ENCODE measurements around the gene HTR1D.
A peak's percentile ranks its signal among the peaks of the same experiment; 100 is the strongest.
"Not testable (repeated sequence)": the region's sequence is repeated elsewhere in the genome, so short reads cannot be mapped to it uniquely, and the experiment has no call there.

HTR1D gene

DNA sequence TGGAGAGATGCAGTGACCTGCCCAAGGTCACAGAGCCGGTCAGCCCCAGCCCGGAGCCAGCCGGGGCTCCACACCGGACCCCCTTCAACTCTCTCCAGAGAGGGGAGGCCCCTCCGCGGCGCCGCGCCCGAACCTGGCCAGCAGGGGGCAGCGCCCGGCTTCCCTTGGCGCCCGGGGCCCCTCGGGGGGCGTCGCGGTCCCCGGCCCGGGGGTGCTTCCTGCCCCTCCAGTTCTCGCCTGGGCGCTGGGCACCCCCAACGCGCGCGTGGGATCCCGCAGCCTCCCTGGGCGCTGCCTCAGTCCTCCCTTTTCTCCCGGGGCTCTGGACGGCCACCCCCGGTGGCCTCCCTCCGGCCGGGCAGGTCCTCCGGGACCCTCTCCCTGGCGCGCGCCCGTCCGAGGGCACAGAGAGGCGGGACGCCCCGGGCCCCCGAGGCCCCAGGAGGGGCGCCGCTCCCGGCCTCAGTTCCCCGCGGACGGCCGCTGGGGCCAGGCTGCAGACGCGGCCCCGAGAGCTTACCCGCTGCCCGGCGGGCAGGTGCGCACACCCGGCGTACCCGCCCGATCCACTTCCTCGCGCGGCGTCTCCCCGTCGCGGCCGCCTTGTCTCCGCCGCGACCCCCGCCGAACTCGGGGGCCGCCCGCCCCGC, 406 bp downstream of the HTR1D start:
- peak; percentile 20 for DNase-seq (ENCODE audit: low spot score)

DNA sequence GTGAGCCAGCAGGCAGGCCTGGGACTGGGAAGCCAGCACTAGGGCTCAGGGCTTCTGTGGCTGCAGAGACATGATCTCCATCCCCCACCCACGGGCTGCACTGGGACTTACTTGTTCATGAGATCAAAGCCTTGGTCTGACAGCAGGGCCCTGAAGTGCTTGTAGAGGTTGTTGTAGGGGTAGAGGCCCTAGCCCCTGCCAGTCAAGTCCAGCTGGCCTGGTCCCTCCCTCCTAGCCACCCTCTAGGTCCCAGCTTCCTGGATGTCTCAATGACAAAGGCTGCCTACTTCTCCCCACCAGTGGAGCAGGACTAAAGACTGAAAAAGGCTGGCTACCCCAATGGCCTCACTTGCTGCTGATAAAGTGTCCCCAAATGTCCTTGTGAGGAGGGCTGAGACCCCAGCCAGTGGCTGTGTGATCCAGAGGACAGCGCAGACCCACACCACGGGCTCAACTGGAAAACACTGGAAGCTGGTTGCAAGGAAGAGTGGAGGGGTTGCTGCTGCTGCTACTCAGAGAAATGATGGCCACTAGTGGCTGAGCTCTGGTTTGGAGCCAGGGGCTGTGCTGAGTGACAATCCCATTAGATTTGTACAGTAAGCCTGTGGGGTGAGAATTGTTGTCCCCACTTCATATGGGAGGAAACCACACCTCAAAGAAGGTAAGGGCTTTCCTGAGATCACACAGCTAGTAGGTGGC, 1.4 kb downstream of the HTR1D start:
- DNase-seq (ENCODE audit: low spot score) = no peak

DNA sequence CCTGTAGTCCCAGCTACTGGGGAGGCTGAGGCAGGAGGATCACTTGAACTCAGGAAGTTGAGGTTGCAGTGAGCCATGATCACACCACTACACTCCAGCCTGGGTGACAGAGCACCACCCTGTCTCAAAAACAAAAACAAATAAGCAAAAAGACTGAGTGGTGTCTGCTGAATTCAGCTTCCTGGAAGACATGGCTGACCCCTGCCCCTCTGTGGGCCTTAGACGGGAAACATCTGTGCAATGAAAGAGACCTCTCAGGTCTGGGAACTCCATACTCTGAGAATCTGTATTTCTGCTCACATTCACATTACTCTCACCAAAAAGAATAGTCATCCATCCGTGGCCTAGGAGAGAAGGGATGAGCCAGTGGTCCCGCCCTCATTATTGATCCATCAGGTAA, 2.0 kb downstream of the HTR1D start:
- DNase-seq (ENCODE audit: low spot score) = no peak

DNA sequence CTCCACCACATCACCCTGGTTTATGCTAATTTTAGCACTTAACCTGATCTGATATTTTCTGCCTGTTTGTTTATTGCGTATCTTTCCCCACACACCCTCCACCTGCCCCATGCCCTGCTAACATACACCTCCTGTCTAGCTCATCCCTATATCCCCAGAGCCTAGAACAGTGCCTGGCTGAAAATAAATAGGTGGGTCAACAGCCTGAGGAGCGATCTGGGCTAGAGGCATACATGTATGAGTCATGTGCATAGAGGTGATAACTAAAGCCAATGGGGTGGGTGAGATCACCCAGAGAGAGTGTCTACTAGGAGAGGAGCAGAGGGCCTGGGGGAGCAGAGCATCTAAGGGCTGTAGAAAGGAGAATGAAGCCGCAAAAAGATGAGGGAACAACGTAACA, 2.7 kb downstream of the HTR1D start:
- no peak for DNase-seq (ENCODE audit: low spot score)

DNA sequence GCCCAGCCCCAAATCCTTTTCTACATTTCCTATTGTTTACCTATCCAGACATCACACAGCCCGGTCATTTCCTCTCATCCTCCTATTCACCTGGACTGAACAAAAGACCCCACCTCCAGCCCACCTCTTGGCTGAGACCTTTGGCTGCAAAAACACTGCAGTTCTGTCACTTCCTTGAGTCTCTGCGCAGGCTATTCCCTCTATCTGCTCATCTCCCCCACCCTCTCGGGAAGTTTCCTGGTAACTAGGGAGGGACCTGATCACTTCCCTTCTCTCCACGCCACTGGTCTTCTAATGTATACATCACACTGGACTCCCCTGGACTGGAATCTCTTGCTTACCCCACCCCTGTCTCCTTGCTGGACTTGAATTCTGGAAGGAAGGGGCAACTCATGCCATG, 5.3 kb downstream of the HTR1D start:
- no peak for DNase-seq (ENCODE audit: low spot score)

DNA sequence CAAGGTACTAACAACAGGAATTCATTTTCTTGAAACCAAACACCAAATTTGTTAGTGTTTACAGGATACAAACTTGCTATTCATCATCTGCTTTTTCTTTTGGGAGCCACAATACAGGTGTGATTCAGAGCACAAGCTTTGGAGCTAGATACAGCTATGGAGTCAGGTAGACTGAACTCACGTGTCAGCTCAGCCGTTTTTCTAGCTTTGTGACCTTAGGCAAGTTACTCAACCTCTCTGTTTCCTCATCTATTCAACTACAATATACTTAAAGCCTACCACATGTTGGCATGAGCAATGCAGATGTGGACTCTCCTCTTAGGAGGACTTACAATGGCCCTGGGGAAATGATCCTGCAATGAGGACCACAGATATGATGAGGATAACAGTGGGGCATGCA, 6.3 kb downstream of the HTR1D start:
- no peak for DNase-seq (ENCODE audit: low spot score)

DNA sequence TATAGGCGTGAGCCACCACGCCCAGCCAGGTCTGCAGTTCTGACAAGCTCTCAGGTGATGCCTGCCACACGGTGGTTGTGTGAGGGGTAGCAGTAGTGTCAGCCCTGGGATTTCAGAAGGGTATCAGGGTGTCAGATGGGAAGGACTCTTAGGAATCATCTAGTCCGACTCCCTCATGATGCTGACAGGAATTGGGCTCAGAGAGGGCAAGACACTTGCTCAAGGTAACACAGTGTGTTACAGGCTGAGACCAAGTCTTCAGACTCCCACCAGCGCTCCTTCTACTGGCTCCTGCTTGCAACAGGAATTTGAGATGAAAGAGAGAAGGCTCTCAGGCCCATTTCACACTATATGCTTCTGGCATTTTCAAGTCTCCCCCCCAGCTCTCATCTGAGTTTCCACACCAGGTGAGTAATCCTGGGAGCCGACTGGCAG, 6.9 kb downstream of the HTR1D start:
- peak; percentile 30 for DNase-seq (ENCODE audit: low spot score)

DNA sequence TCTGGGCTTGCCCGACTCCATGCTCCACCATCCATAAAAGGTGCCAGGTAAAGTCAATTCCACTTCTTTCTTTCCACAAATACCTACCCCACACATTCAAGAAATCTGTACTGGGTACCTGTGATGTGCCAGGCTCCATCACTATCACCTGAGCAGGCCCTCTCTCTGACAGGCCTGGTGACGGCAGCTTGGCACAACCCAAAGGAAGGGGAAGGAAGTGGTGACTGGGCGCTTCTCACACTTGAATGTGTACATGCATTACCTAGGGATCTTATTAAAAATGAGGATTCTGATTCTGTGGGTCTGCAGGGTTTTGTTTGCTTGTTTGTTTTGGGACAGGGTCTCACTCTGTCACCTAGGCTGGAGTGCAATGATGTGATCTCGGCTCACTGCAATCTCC, 7.5 kb downstream of the HTR1D start:
- DNase-seq (ENCODE audit: low spot score) = no peak

DNA sequence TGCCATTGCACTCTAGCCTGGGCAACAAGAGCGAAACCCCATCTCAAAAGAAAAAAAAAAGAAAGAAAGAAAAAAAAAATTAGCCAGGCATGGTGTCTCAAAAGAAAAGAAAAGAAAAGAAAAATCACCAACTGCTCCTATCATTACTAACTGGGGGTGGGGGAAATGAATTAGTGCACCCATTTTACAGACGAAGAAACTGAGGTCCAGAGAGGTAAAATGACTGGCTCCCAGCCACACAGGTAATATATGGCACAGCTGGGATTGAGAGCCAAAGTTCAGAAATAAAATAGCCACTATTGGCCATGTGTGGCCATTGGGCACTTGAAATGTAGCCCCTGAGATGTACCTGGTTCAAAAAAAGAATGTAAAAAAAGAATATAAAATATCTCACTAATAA, 8.8 kb downstream of the HTR1D start:
- DNase-seq (ENCODE audit: low spot score) = no peak

DNA sequence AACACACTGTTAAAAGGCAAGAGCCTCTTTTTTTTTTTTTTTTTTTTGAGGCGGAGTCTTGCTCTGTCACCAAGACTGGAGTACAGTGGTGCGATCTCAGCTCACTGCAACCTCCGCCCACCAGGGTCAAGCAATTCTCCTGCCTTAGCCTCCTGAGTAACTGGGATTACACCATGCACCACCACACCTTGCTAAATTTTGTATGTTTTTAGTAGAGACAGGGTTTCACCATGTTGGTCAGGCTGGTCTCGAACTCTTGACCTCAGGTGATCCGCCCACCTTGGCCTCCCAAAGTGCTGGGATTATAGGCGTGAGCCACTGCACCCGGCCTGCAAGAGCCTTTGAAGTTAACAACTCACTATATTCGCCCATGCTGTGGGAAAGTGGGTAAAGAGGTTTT, 9.6 kb downstream of the HTR1D start:
- DNase-seq (ENCODE audit: low spot score) = not testable (repeated sequence)

DNA sequence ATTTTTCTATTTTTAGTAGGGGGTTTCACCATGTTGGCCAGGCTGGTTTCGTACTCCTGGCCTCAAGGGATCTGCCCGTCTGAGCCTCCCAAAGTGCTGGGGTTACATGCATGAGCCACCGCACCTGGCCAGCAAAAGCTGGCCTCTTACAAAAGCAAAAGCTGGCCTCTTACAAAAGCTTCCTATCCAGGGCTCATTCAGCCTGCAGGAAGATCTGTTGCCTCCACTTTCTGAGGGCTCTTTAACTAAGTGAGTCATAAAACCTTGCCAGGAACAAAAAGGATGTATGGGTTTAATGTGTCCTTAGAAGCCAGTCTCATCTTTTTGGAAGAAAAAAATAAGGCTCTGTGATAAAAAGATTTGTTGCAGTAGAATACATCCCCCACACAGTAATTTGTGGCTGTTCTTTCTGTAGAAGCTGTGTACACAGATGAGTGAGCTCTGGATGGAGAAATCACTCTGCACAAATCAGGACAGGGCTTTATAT, 15.0 kb downstream of the HTR1D start:
- DNase-seq (ENCODE audit: low spot score) = no peak

DNA sequence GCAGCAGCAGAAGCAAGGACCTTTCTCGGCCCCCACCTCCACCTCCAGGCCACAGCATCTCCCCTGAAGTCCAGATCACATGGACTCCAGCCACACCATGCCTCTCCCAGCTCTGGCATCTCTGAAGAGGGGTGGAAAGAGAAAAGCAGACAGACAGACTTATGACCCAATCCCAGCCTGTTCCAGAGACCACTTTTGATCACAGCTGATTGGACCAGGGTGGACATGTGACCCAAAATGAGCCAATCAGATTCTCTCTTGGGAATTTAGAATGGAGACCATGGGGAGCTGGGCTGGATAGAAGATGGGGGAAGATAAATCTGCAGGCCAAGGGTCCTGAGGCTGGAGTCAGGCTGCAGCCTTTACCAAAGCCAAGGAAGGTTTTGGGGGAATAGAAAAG, 16.4 kb downstream of the HTR1D start:
- peak; percentile 55 for DNase-seq (ENCODE audit: low spot score)

DNA sequence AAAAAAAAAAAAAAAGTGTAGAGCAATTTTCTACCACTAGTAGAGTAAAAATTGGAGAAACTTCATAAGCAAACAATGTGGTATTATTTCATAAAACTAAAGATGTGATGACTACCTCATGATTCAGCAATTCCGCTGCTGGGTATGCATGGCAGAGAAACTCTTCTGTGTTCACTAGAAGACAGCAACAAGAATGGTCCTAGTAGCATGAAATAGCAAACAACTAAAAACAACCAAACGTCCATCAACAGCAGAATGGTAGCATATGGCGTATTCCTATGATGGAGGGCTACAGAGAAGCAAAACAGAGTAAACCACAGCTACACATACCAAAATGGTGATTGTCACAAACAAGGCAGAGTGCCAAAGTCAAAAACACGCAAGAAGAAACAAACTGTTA, 18.9 kb downstream of the HTR1D start:
- no peak for DNase-seq (ENCODE audit: low spot score)

DNA sequence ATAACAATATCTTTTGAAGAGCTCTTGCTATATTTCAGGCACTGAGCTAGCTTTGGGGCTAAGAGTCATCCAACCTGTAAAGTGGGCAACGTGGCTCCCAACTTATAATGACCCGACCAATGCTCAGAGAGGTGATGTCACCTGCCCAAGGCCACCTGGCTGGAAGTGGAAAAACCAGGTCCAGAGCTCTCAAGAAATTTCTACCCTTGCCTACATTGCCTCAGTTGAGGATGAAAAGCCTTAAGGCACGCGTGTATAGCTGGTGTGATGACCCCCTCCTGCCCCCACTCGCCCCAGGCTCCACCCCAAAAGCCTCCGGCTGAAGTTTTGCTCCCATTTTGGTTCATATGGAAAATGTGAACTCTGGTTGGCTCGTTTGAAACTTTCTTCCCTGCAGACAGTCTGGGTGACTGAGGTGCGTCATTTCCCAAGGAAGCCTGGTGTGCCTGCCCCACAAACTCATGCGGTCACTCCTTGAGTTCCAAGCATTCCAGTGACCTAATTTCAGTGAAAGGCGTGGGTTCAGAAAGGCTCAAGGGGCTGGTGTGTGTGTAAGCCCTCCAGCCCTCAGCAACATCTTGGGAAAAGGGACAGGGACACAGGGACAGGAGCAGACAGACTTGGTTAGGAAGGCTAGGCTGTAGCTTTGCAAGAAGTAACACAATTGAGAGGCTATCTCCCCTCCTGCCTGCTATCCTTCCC, 20.5 kb downstream of the HTR1D start:
- DNase-seq (ENCODE audit: low spot score) = no peak

DNA sequence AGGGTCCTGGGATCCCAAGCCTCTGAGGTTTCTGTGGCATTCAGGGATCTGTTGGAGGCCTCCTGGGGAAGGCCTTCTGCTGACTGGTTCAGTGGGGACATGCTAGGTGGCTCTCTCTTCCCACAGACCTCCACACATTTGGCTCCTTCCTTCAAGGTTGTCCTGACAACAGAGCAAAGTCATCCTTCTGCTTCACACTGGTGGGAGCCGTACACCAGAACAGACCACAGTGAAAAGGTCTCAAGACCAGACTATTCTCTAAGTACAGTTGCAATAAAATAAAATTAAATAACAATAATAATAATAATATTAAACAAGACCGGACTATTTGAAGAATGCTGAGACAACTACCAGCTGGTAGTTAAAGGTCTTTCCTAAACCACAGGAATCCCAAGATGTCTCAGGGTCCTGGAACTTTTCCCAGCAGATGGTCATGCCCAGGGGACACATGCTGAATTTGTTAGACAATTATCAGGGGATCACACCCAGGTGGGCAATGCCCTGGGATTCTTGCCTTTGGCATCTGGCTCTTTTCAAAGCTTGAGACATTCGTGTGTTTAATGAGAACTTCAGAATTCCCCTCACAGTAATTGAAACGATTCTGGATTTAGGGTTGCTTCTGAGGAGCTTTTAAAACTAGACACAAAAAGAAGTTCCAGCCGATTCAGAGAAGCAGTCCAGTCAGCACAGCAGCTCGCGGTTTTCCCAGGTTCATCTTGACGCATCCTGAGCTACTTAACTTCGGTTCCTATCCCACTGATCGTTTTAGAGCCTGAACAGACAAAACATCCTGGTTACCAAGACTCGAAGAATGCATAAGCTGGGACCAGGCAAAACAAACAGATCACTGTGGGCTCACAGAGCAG, 22.9 kb downstream of the HTR1D start:
- DNase-seq (ENCODE audit: low spot score) = no peak

DNA sequence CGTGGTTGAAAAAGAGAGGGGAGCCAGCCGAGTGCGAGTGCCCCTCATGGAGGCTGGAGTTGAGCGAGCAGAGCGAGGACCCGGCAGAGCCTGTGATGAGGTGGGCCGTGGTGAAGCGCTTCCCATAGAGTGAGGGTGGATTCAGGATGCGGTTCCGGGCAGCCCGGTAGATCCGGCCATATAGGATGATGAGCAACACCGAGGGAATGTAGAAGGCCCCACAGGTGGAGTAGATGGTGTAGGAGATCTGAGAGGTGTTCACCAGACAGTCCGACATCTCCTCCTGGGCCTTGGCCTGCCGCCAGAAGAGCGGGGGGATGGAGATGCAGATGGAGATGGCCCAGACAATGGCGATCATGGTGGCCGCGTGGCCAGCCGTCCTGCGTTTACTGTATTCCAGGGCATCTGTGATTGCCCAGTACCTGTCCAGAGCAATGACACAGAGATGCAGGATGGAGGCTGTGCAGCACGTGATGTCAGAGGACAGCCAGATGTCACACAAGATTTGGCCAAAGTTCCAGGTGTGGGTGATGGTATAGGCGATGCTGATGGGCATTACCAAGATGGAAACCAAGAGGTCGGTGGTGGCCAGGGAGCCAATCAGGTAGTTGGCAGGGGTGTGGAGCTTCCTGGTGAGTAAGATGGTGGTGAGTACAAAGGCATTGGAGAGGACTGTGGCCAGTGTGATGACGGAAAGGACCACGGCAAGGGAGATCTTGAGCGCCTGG, 23.7 kb downstream of the HTR1D start:
- DNase-seq (ENCODE audit: low spot score) = no peak

DNA sequence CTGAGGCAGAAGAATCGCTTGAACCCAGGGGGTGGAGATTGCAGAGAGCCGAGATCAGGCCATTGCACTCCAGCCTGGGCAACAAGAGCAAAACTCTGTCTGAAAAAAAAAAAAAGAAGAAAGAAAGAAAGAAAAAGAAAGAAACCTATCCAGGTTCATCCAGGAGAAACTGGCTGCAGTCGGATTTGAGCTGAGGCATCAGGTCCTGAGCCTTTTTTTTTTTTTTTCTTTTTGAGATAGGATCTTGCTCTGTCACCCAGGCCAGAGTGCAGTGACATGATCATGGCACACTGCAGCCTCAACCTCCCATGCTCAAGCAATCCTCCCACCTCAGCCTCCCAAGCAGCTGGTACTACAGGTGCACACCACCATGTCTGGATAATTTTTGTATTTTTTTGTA, 26.1 kb downstream of the HTR1D start:
- no peak for DNase-seq (ENCODE audit: low spot score)

DNA sequence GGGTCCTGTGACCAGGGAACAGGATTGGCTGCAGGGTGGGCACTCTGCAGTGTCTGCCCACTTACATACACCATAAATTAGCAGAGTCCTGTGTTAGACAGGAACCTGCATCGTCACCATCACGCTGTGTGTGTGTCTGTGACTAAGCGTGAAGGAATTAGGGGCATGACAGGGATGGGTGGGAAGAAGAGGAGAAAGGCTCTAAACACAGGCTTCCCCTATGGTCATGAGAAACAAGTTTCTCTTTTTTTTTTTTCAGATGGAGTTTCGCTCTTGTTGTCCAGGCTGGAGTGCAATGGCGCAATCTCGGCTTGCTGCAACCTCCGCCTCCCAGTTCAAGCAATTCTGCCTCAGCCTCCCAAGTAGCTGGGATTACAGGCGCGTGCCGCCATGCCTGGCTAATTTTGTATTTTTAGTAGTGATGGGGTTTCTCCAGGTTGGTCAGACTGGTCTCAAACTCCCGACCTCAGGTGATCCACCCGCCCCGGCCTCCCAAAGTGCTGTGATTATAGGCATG, 28.3 kb downstream of the HTR1D start:
- DNase-seq (ENCODE audit: low spot score) = not testable (repeated sequence)

DNA sequence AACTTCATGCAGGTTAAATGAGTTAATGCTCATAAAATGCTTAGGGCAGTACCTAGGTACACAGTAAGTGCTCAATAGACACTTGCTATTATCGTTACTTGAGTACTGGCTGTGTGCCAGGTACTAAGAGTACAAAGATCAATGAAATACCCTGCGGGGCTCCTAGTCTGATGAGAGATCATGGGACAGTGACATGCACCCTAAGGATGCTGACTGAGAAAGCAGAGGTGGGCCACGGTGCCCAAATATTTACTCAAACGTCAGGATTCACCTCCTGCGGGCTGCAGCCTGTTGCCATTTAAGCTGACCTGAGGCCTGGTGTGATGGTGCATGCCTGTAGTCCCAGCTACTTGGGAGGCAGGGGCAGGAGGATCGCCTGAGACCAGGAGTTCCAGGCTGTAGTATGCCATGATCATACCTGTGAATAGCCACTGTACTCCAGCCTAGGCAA, 28.8 kb downstream of the HTR1D start:
- DNase-seq (ENCODE audit: low spot score) = no peak

DNA sequence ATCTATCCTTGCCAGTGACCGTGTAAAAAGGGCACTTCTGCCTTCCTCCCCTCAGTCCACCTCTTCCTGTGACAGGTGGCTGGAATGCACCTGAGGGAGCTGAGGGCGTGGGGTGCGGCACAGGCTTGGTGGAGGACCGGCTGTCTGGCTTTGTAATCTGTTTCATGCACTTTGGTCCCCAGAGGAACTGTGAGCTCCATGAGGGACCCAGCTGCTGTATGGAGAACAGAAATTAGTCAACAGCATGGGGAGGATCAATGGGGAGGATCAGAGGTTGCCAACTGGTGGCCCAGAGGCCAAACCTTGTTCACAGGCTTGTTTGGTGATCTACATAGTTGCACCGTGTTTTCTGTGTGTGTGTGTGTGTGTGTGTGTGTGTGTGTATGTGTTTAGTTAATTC, 29.7 kb downstream of the HTR1D start:
- no peak for DNase-seq (ENCODE audit: low spot score)

DNA sequence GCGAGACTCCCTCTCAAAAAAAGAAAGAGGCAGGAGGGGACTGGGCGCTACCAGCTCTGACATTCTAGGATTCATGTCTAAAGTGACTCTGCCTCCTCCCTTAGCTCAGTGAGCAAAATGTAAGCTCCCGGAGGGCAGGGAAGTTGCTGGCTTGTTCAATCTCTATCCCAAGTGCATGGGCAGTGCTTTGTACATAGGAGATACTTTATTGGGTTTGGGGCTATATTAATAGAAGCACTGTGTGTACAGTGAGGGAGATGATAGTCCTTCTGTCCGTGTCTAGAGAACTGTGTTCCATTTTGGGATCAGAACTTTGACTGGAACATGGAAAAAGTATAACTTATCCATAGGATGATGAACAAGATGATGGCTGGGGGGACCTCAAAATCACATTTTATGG, 31.9 kb downstream of the HTR1D start:
- no peak for DNase-seq (ENCODE audit: low spot score)

Data from NAMALWA (cell line).